Stimulated activated CD8-positive, alpha-beta memory T cell treated with anti-CD3 and anti-CD28 coated beads, Interleukin-15, amount 100 ng/mL, for 4 hours (primary cell): ENCODE results near the gene GFOD1.
A peak's percentile ranks its signal among the peaks of the same experiment; 100 is the strongest.
"Not testable (repeated sequence)": the region's sequence is repeated elsewhere in the genome, so short reads cannot be mapped to it uniquely, and the experiment has no call there.

ENCODE experiments used
- DNase-seq, 2 donors: peaks; one replicate each; pipeline ENCODE4 v3.0.0-alpha.2; 2020; ENCODE audit warnings: low read depth in 2 of 2

GFOD1 gene

GRCh38 chr6:13511913-13512717 is 24.7 kb upstream of the GFOD1 start:
- DNase-seq: no peak

- not testable (repeated sequence) for DNase-seq
Measured at GRCh38 chr6:13511141-13511571, 23.8 kb upstream of the GFOD1 start.

- not testable (repeated sequence) for DNase-seq
Measured at GRCh38 chr6:13510433-13510832, 23.0 kb upstream of the GFOD1 start.

DNA sequence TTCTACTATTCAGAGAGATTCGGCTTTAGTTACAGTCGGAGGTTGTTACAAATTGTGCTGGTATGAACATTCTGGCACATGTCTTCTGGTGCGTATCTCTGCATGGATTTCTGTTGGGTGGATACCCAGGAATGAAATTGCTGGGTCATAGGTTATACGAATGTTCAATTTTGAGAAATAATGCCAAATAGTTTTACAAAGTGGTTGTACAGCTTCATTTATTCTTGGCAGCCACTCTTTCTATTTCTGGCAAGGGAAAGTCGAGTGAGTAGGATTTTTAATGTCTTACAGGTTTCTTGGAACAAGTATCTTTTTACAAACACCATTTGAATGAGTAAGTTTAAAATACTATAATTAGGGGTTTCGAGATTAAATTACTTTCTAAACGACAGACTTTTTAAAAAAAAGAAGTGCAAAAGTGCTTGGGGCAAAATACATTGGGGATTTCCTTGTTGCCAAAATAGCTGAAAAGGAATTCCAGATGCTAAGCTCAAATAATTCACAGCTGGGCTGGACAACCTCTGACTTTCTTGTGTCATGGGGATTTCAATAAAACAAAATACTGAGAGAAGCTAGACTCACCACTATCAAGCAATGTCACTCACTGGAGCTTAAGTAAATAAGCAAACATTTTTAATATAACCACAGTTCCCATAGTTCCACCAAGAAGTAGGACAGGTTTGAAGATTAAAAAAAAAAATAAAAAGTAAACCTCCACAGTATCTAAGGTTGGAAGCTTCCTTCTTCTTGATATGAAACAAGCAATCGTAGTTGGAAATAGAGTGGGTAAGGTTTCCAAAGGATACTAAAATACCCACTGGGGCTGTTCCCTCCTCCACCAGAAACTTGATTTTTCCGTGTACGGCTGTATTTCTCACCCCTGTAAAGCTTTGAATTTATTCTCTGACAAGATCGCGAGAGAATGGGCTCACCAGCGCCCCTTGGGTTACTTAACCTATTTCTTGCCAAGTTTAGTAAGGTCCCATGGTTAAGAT is 21.6 kb upstream of the GFOD1 start:
- no peak for DNase-seq

- DNase-seq: no peak
Measured at GRCh38 chr6:13507306-13507860, 20.0 kb upstream of the GFOD1 start.

GRCh38 chr6:13505345-13505734 is 17.9 kb upstream of the GFOD1 start:
- no peak for DNase-seq

GRCh38 chr6:13504611-13505344 is 17.4 kb upstream of the GFOD1 start:
- no peak for DNase-seq

GRCh38 chr6:13500915-13501314 is 13.5 kb upstream of the GFOD1 start:
- no peak for DNase-seq

DNA sequence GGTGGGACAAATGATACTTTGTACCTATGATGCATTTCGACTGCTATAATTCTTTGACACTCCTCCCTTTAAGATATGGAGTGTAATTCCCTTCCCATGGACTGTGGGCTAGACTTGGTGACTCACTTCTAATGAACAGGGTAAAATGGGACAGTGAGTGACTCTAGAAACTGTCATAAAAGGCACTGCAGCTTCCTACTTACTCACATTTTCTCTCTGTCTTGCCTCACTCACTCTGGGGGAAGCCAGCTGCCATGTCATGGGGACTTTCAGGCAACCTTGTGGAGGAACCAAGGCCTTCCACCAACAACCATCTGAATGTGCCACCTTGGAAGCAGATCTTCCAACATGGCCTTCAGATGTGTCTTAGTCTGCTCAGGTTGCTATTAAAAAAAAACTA is 12.9 kb upstream of the GFOD1 start:
- no peak for DNase-seq

GRCh38 chr6:13496513-13497190 is 9.3 kb upstream of the GFOD1 start:
- DNase-seq: no peak

- no peak for DNase-seq
Measured at GRCh38 chr6:13495818-13496217, 8.4 kb upstream of the GFOD1 start.

- DNase-seq: no peak
Measured at GRCh38 chr6:13495112-13495776, 7.8 kb upstream of the GFOD1 start.

- DNase-seq: no peak
Measured at GRCh38 chr6:13494137-13494536, 6.7 kb upstream of the GFOD1 start.

- DNase-seq: no peak
Measured at GRCh38 chr6:13493147-13493546, 5.7 kb upstream of the GFOD1 start.

DNA sequence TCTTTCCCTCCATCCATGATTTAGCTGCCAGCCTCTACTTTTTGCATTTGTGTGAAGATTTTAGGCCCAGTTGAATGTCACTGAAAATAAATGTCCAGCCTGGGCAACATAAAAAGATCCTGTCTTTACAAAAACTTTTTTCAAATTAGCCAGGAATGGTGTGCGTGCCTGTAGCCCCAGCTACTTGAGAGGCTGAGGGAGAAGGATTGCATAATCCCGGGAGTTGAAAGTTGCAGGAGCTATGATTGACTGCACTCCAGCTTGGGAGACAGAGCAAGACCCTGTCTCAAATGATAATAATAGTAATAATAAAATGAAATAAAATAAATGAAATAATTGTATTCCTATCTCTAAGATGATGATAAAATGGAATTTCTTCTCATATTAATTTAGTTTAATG is 5.0 kb upstream of the GFOD1 start:
- no peak for DNase-seq

DNA sequence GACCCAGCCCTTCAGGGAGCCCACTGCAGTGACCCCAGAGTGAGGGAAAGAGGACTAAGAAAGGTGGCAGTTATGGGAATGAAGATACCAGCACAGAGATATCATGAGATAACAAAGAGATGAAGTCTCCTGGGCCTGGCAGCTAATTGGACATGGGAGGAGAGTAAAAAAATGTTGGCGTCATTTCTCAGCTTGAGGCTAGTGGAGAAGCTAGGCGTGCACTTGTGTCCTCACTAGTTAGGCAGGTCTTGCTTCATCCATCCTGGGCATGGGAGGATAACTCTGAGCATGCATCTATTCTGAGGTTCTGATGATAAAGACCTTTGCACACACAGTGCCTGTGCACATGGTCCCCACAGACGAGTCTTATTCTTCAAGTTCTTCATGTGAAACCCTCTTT is 4.1 kb upstream of the GFOD1 start:
- no peak for DNase-seq

DNA sequence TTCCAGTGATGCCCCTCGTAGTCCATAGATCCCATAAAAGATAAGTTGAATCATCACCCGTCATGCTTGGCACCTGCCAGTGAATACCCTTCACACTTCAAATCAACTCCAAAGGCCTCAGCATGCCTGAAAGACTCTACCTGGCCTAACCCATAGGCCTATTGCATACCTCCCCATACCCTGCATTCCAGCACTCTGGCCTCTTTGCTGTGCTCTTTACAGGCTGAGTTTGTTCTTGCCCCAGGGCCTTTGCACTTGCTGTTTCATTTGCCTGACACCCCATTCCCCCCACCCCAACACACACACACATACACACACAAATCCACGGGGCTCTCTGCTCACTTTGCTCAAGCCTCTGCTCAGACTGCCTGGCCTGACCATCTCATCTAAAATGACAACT is 3.0 kb upstream of the GFOD1 start:
- no peak for DNase-seq

DNA sequence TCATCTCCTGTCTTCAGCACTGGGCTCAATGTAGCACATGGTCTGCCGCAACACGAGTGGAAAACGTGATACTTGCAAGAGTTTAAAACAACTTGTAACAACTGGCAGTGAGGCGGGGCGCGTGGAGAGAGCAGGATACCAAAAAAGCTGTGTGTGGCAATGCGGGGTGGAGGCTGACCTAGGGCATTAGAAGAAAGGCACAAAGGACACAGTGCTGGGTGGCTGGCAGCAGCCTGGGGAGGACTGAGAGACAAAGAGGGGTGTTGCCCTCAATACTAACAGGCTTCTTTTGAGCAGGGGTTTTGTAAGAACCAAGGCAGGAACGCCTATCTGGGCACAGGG is 1.5 kb upstream of the GFOD1 start:
- no peak for DNase-seq

GRCh38 chr6:13488015-13488895 is 855 bp upstream of the GFOD1 start:
- DNase-seq: no peak

DNA sequence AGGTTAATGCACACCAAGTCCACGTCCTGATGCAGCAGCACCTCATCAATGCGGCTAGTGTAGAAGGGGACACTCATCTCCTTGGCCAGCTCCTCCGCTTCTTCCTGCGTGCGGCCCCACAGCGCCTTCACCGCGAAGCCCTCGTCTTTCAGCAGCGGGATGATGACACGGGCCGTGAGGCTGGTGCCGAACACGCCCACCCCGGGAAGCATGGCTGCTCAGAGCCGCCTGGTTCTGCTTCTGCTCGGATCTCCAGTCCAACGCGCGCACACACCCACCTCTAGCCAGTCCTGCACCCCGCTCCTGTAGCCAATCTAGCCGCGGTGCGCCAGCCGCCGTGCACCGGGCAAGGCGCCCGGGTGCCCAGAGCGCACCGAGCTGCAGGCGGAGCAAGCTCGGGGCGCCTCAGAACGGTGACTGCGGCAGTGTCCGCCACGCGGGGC is 700 bp downstream of the GFOD1 start:
- peak; percentile 33 to 43 for DNase-seq
